Endometrium (tissue), 2 donors: Measurements from ENCODE around the gene AKR7A3.
"Not testable (repeated sequence)": the region's sequence is repeated elsewhere in the genome, so short reads cannot be mapped to it uniquely, and the experiment has no call there.

ENCODE experiments used
- FAIRE-seq: peaks from 2 replicates; lab custom pipeline; 2012; peaks lifted over from hg19 to GRCh38; lab: Jason Lieb, UNC
- donor health status: control.
- donor health status: control.

AKR7A3 gene

DNA sequence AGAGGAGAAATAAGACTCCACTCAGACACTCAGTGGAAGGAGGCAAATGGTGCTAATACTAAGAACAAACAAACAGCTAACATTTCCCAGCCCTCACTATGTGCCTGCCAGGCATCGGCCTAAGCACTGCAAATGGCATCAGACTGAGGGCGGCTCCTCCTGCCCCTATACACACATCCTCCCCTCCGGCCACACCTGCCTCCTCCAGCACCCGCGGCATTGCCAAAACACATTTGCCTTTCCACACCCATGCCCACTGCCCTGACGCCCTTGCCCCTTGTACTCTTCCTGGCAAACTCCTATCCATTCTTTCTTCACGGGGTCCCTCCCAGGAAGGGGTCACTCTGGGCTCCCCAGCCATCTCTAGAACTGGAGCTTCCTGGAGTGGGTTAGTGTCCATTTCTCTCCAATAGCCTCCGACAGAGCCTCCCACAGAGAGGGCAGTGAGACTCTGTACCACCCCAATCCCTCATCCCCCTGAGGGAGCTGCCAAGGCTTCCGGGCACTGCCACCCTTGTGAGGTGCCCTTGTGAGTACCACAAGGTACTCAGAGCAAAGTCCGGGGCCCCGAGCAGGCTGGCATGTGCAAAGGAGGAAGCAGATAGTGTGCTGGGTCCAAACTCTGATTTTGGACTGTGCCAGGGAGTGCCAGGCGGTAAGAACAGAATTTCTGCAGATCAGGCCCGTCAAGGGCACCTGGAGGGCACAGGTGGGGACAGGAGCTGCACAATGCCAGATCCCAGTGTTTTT, 959 bp downstream of the AKR7A3 start:
- no peak for FAIRE-seq

DNA sequence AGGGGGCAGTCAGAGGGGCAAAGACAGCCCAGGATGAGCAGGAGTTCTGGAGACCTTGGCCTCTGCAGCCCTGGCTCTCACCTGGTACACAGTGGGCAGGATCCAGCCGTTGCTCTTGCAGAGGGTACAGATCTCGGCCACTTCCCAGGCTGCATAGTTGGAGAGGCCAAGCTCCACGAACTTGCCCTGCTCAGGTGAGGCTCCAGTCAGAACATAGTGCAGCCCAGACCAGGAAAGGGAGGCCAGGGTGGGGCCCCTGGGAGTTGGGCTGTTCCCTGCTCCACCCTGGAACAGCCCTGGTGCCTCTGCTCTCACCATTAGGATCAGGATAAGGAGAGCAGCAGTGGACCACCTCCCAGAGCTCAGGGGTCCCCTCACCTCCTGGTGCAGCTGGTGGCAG, 2.8 kb downstream of the AKR7A3 start:
- FAIRE-seq: not testable (repeated sequence)

DNA sequence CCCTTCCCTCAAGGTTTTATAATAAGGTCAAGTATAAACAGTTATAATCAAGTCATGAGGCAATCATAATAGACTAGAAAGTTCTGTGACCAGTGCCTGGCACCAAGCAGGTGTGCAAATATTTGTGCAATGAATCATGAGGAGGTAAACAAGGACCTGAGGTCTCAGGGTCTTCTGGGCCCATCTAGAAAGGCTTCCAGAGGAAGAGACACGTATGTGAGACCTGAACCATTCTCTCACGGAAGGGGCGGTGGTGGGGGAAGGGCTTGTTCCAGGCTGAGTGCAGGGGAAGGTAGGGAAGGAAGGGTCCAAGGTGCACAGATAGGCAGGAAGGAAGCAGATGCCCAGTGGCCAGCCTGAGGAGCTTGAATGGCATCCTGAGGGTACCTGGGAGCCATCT, 3.2 kb downstream of the AKR7A3 start:
- FAIRE-seq: not testable (repeated sequence)

DNA sequence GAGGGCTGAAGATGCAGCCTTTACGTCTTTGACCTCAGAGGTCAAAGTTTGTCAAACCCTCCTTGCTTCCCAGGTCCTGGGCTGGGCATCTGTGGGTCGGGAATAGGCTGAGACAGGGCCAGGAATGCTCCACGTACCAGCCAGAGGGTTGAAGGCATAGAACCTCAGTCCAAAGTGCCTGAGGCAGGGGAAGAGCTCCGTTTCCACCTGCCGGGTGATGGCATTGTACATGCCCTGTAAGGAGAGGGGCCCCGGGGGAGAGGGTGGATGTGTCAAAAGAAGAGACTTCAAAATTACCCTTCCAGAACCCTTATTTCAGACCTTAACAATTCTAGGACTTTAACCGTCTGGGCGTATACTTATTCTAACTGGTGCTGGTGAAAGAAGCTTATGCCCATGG, 3.7 kb downstream of the AKR7A3 start:
- FAIRE-seq: no peak

DNA sequence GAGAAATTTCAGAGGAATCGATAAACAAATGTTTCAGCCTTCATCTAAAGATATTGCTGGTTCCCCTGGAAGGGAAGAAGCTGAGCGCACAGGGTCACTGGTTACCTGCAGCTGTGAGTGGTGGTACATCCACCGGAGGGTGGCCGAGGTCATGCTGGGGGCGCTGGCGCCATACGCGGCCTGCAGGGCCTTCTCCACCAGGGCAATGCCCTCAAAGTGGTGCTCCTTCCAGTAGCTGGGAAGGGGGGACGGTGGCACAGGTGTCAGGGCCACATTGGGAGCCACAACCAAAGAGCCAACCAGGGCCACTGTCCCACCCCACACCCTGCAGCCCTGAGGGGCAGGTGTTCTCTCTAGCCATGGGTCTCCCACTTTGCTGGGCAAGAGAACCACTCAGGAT, 4.7 kb downstream of the AKR7A3 start:
- no peak for FAIRE-seq

DNA sequence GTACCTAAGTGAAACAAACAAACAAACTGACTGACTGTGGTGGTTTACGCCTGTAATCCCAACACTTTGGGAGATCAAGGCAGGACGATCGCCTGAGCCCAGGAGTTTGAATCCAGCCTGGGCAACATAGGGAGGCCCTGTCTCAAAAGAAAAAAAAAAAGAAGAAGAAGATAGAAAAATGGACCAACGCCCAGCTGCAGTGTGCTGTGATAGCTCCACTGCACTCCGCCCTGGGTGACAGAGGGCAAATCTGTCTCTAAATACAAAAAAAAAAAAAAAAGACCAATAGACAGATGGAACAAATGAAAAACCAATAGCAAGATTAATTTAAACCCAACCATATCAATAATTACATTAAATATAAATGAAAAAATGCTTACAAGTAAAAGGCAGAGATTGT, 13.9 kb downstream of the AKR7A3 start:
- peak; percentile 4 for FAIRE-seq

DNA sequence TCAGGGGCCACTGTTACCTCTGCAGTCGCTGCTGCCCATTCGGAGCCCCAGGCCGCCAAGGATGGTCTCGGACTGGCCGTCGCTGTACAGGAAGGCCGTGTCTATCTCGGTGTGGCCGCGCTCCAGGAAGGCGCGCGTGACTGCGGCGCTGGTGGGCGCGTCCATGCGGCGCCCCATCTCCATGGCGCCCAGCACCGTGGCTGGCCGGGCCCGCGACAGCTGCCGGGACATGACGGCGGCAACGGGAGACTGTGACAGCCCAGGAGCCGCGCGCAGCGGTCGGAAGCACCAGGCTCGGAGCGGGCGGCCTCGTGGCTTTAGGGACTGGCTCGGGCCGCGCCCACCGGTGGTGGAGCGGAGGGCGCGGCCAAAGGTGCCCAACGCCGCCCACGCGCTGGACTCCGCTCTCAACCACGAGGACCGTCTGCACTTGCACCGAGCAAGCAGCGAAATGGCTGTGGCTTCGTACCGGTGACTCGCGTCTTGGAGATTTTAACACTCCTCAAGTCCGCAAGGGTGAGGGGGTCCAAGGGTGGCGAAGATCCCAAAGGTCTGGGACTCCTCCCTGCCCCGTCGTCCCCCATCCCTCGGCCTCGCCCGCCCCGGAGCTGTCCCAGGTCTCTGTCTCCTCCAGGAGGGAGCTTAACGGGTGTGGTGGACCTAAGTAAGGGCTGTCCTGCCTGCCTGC, 14.6 kb downstream of the AKR7A3 start:
- FAIRE-seq: not testable (repeated sequence)

DNA sequence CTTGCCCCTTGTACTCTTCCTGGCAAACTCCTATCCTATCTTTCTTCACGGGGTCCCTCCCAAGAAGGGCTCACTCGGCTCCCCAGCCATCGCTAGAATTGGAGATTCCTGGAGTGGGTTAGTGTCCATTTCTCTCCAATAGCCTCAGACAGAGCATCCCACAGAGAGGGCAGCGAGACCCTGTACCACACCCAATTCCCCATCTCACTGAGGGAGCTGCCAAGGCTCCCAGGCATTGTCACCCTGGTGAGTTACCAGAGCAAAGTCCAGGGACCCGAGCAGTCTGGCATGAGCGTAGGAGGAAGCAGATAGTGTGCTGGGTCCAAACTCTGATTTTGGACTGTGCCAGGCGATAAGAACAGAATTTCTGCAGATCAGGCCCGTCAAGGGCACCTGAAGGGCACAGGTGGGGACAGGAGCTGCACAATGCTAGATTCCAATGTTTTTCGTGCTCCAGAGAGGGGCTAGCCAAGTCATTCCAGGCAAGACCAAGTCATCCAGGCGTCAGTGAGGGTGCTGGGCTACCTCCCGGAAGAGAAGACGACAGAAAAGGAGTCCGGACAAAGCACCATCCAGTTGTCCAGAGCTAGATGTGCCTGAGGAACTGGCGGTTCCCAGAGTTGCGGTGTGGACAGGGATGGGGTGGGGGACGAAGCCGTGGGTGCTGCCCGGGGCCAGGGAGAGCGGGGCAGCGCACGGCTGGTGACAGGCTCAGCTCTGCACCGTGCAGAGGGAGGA, 15.3 kb downstream of the AKR7A3 start:
- no peak for FAIRE-seq

DNA sequence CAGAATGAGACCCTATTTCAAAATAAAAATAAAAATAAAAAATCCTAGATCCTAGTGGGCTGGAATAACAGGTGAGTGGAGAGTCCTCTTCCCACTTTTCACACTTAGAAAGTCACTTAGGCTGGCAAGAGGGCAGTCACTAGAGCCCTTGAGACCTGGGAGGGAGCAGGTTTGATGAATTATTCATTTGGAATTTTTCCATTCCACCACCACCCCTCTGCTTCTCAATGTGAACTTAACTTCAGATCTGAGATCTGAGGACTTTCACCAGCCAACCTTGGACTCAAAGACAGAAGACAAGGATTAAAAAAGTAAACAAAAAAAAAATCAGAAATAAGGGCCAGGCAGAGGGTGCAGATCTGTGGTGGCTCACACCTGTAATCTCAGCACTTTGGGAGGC, 16.5 kb downstream of the AKR7A3 start:
- FAIRE-seq: no peak

DNA sequence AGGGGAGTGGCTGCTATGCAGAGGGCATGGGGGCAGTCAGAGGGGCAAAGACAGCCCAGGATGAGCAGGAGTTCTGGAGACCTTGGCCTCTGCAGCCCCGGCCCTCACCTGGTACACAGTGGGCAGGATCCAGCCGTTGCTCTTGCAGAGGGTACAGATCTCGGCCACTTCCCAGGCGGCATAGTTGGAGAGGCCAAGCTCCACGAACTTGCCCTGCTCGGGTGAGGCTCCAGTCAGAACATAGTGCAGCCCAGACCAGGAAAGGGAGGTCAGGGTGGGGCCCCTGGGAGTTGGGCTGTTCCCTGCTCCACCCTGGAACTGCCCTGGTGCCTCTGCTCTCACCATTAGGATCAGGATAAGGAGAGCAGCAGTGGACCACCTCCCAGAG, 18.2 kb downstream of the AKR7A3 start:
- FAIRE-seq: not testable (repeated sequence)

DNA sequence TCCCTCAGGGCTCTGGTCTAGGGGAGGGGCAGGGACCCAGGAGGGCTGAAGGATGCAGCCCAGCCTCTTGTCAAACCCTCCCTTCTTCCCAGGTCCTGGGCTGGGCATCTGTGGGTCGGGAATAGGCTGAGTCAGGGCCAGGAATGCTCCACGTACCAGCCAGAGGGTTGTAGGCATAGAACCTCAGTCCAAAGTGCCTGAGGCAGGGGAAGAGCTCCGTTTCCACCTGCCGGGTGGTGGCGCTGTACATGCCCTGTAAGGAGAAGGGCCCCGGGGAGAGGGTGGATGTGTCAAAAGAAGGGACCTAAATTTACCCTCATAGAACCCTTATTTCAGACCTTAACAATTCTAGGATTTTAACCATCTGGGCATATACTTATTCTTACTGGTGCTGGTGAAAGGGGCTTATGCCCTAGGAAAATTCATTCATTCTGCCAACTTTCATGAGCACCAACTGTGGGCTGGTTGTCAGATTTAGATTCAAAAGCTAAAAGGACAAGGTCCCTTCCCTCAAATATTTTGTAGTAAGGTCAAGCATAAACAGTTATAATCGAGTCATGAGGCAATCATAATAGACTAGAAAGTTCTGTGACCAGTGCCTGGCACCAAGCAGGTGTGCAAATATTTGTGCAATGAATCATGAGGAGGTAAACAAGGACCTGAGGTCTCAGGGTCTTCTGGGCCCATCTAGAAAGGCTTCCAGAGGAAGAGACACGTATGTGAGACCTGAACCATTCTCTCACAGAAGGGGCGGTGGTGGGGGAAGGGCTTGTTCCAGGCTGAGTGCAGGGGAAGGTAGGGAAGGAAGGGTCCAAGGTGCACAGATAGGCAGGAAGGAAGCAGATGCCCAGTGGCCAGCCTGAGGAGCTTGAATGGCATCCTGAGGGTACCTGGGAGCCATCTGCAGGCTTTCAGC, 18.9 kb downstream of the AKR7A3 start:
- not testable (repeated sequence) for FAIRE-seq

DNA sequence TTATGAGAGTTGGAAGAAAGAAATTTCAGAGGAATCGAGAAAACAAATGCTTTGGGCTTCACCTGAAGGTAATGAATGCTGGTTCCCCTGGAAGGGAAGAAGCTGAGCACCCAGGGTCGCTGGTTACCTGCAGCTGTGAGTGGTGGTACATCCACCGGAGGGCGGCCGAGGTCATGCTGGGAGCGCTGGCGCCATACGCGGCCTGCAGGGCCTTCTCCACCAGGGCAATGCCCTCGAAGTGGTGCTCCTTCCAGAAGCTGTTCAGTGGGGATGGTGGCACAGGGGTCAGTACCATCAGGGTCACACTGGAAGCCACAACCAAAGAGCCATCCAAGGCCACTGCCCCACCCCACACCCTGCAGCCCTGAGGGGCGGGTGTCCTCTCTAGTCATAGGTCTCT, 20.1 kb downstream of the AKR7A3 start:
- FAIRE-seq: no peak

DNA sequence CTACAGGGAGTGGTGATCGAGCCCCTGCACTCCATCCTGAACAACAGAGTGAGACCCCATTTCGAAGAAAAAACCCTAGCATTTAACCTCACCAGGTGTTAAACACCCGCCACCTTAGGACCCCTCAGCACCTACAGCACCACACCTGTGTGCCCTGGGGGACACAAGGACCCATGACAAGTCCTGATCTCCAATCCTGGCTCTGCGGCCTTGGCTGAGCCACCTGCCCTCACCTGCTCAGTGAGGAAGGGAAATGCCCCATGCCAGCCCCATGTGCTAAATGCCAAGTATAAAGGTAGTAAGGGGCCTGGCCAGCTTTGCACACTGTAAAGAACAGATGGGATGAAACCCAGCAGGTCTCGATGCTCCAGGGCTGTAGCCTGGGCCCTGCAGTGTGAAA, 25.8 kb downstream of the AKR7A3 start:
- FAIRE-seq: no peak

DNA sequence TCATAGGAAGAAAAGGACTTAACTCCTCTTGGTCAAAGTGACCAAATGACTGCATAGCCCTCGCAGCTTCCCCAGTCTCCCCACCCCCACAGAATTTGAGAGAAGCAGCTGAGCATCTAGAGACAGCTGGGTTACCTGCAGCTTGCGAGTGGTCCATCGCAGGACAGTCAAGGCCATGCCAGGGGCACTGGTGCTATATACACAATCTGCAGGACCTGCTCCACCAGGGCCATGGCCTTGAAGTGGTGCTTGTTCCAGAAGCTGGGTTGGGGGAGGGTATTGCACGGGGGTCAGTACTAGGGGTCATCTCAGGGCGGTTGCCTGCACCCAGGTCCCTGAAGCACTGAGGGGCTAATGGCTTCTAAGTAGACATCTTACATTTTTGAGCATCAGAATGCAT, 26.5 kb downstream of the AKR7A3 start:
- no peak for FAIRE-seq

DNA sequence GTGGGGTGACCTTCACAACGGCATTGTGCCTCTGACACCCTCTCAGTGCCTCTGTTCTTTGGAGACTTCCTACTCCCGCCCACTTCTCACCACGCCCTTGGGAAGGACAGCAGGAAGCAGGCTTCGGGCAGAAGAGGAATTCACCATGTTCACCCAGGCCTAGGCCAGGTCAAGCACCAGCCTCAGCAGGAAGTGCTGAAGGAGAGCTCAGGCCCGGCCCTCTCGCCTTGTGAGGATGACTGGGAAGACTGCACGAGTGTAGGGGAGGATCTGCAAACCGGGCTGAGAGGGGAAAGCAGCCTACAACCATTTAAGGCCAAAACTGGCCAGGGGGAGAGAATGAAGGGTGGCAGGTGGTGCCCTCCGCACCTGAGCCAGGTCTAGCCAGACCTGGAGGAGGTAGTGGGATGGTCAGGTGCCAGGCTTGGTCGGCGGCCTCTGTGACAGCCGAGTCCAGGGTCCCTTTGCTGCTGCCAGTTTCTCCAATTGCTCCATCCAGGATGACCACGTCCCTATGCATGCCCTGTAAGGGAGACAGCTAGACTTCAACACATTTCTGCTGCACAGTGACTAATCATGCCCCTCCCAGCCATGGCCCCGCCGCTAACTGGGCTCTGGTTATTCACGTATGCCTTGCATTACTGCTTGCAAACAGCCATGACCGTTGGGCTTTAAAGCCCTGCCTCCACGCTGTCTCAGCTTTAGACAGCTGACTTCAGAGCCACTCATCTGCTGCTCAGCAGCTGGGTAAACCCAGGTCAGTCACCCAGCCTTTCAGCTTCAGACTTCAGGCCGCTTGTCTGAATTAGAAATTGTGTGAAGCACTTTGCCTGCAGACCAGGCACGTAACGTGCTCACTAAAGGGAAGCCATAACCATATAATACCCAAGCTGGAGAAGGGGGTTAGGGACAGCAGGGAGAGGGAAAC, 28.1 kb downstream of the AKR7A3 start:
- no peak for FAIRE-seq

DNA sequence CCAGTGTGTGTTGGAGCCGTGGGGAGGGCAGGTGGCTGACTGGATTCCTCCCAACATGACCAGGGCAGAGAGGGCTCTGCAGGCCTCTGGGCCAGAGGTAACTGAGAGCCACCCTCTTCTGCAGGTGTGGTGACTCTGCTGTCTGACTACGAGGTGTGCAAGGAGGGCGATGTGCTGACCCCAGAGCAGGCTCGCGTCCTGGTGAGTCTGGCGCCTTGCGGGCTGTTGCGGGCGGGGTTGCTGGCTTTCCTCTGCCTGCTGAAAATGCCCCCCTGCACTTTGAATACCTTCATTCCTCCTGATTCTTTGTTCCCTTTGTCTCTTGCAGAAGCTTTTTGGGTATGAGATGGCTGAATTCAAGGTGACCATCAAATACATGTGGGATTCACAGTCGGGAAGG, 30.2 kb downstream of the AKR7A3 start:
- no peak for FAIRE-seq

DNA sequence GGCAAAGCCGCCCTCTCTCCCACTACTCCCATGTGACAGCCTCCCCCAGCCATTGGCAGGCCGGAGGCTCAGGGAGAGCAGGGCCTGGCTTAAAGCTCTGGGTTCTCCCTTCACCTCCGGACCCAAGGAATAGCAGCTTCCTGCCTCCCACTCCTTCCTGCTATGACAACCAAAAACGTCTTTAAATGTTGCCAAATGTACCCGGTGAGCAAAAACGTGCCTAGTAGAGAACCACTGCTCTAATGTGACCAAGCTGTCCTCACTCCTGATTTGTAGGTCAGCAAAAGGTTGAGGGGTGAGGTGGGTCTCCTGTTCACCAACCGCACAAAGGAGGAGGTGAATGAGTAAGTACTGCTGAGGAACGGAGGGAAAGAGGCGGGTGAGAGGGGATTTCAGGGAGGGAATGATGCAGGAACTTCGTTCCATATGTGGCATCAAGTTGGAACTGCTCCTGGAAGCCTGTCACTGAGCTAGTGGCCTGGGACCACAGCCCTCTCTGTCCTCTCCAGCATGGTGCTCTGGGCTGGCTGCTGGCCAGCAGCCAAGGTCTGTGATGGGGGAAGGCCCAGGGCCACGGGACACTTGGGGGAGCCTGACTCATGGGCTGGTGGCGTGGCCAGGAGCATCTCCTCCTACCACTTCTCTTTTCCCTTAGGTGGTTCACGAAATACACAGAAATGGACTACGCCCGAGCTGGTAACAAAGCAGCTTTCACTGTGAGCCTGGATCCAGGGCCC, 31.2 kb downstream of the AKR7A3 start:
- FAIRE-seq: no peak

DNA sequence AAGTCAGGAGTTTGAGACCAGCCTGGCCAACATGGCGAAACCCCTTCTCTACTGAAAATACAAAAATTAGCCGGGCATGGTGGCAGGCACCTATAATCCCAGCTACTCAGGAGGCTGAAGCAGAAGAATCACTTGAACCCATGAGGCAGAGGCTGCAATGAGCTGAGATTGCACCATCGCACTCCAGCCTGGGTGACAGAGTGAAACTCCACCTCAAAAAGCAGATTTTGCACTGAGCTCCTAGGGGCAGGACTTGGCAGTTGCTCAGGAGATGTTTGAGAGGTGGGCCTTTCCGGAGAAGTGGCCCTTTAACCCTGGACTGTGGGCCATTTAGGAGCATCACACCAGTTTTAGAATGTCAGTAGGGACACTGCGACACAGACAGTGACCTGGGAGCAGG, 32.3 kb downstream of the AKR7A3 start:
- FAIRE-seq: not testable (repeated sequence)

DNA sequence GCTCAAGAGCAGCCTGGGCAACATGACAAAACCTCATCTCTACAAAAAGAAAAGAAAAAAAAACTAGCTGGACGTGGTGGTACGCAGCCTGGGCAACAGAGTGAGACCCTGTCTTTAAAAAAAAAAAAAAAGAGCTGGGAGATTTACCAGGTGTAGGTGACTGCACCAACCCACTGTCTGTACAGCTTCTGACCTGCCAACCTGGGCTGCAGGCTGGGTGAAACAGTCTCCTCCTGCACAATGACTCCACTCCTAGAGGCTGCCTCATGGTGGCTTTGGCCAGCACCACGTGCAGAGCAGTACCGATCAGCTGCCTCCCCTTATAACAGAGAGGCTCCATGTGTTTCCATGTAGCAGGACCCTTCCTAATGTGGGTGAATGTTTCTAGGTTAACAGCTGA, 33.3 kb downstream of the AKR7A3 start:
- FAIRE-seq: no peak

DNA sequence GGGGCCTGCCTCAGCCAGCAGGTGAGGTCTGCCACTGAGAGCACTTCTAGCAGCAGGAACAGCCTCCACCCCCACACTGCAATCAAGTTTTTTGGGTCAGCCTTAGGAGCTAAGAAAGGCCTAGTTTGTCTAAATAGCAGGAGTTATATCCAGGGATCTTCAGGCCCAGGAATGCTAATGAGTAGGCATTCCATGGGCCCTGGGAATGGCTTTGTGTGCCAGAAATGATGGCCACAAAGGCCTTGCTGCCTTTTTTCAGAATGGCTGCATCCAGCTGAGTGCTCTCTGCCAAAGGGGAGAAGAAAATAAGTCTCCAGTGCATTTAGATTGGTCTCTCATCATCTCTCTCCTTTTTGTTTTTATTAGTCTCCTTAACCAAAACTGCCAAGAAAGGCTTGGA, 34.2 kb downstream of the AKR7A3 start:
- FAIRE-seq: no peak
